HTERT RPE-1 (cell line): Measurements from ENCODE around the gene NECTIN4.
"Not testable (repeated sequence)": the region's sequence is repeated elsewhere in the genome, so short reads cannot be mapped to it uniquely, and the experiment has no call there.

Experiments used
- in situ Hi-C: fragments of 300-500 bp; cut with MboI; formaldehyde crosslinking; loops from 4 replicates; pipeline ENCODE4 v1.14.3; 2020; ENCODE audit warnings: low sequenced_read_pairs

NECTIN4 gene

GRCh38 chr1:161033751-161034150 is 55.6 kb downstream of the NECTIN4 start:
- in situ Hi-C loops = no loop called here

DNA sequence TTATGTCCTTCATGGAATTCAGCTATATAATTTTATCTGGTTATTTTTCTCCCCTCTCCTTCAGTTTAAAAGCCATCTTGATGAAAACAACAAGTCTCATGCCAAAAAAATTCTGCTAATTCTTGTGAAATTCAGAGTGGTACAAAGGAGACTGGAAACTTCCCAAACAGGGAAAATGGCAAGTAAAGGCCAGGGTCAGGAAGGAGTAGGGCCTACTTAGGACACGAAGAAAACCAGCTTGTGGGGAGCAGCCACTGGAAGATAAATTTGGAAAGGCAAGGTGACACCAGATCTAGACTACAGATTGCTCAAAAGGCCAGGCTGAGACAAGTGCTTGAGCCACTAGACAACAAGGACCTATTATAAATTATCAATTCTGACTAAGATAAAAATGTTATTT is 56.9 kb downstream of the NECTIN4 start:
- in situ Hi-C loops = no loop called here

DNA sequence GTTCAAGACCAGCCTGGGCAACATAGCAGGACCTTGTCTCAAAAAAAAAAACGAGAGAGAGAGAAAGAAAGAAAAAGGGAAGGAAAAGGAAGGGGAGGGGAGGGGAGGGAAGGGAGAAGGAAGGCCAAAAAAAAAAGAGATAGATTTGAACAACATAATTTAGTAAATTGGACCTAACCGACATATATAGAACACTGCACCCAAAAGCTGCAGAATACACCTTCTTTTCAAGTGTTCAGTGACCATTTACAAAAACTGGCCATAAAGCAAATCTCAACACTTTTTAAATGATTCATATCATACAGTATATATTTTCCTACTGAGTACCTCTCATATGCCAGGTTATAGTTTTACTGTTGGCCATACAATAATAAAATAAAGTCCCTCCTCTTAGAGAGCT is 57.5 kb downstream of the NECTIN4 start:
- in situ Hi-C loops = no loop called here

- in situ Hi-C loops = not testable (repeated sequence)
Measured at GRCh38 chr1:161029466-161029865, 59.9 kb downstream of the NECTIN4 start.

GRCh38 chr1:161026954-161027353 is 62.4 kb downstream of the NECTIN4 start:
- in situ Hi-C loops = not testable (repeated sequence)

GRCh38 chr1:161022432-161022831 is 66.9 kb downstream of the NECTIN4 start:
- in situ Hi-C loops = not testable (repeated sequence)

DNA sequence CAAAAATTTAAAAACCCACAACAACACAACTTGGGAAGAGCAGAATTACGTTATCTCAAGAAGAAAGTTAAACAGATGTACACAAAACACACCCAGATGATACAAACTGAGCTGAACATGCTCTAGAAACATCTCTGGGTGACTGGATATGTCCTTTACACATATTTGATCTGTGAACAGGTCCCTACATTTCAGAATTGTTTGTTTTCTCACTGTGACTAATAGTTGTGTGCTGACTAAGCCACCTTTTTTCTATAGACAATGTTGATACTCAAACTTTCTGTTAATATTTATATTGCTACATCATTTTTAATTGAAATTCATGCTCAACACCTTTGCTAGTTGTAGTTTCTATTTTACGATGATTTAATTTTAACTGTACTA is 67.4 kb downstream of the NECTIN4 start:
- in situ Hi-C loops = no loop called here

DNA sequence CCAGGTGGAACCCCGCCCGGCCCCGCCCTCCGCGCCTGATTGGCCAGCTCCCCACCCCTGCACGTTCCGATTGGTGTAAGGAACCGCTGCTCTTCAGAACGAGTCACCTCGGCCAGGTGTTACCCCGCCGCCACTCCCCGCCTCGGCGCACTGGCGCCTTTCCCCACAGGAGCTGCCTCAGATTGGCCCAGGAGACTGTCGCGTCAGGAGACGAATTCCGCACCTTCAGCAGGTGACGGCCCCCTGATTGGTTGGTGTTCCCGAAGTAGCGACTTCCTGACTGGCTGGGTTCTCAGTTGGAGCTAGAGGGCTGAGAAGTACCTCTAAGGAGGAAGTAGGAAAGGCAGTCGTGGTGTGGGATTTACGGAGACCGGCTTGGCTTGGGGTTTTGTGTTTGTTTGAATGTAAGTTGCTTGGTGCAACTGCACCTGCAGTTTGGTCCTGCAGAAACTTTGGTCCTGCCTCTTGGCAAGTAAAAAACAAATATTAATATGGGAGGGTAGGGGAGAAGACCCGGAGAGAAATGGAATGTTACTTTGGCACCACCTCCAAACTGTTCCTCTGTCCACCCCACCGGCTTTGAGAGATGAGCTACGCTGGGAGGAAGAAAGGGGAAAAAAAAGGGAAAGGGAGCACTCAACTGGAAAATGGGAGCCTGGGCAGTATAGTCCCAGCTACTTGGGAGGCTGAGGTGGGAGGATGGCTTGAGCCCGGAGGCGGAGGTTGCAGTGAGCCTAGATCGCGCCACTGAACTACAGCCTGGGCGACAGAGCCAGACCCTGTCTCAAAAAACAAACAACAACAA is 68.0 kb downstream of the NECTIN4 start:
- in situ Hi-C loops = no loop called here
